GM11168 (cell line): ENCODE measurements around the gene LRRC14B.

Experiments used
- in situ Hi-C: fragments of 300-500 bp; cut with MboI; formaldehyde crosslinking; loops from one replicate; pipeline ENCODE4 v1.12.0; 2022; ENCODE audit warnings: low sequenced_read_pairs; ENCODE audit not compliant: unreplicated experiment

Gene LRRC14B

GRCh38 chr5:172841-173251 lies 18.4 kb upstream of the LRRC14B start:
- in situ Hi-C loops, result no loop called here

GRCh38 chr5:173392-174290 lies 17.7 kb upstream of the LRRC14B start:
- in situ Hi-C loops, result no loop called here

GRCh38 chr5:174291-174600 lies 17.0 kb upstream of the LRRC14B start:
- in situ Hi-C loops, result no loop called here

GRCh38 chr5:174876-175465 lies 16.3 kb upstream of the LRRC14B start:
- in situ Hi-C loops, result no loop called here

GRCh38 chr5:176296-176823 lies 14.9 kb upstream of the LRRC14B start:
- in situ Hi-C loops, result no loop called here

GRCh38 chr5:178110-178509 lies 13.2 kb upstream of the LRRC14B start:
- in situ Hi-C loops, result no loop called here

- in situ Hi-C loops, result no loop called here
Measured at GRCh38 chr5:179401-179800, 11.9 kb upstream of the LRRC14B start.

- in situ Hi-C loops, result no loop called here
Measured at GRCh38 chr5:180286-180918, 10.9 kb upstream of the LRRC14B start.

- in situ Hi-C loops, result no loop called here
Measured at GRCh38 chr5:181160-181559, 10.1 kb upstream of the LRRC14B start.

- in situ Hi-C loops, result no loop called here
Measured at GRCh38 chr5:181566-181965, 9.7 kb upstream of the LRRC14B start.

GRCh38 chr5:182126-182525 lies 9.2 kb upstream of the LRRC14B start:
- in situ Hi-C loops, result no loop called here

- in situ Hi-C loops, result no loop called here
Measured at GRCh38 chr5:184471-184870, 6.8 kb upstream of the LRRC14B start.

- in situ Hi-C loops, result no loop called here
Measured at GRCh38 chr5:185095-186070, 5.9 kb upstream of the LRRC14B start.

- in situ Hi-C loops, result no loop called here
Measured at GRCh38 chr5:186091-187041, 4.9 kb upstream of the LRRC14B start.

GRCh38 chr5:187042-187431 lies 4.3 kb upstream of the LRRC14B start:
- in situ Hi-C loops, result no loop called here

- in situ Hi-C loops, result no loop called here
Measured at GRCh38 chr5:187617-188451, 3.5 kb upstream of the LRRC14B start.

- in situ Hi-C loops, result no loop called here
Measured at GRCh38 chr5:188488-189481, 2.5 kb upstream of the LRRC14B start.
